ENCODE measurements around the gene RABGAP1L.
"Not testable (repeated sequence)": the region's sequence is repeated elsewhere in the genome, so short reads cannot be mapped to it uniquely, and the experiment has no call there.

RABGAP1L gene

GRCh38 chr1:174829990-174830389 lies 670.7 kb downstream of the RABGAP1L start:
- DNase-seq, result no peak

GRCh38 chr1:174836543-174836942 lies 677.2 kb downstream of the RABGAP1L start:
- no peak for DNase-seq

GRCh38 chr1:174837386-174837785 lies 678.1 kb downstream of the RABGAP1L start:
- no peak for DNase-seq

- no peak for DNase-seq
These were observed 679.9 kb downstream of the RABGAP1L start for GRCh38 chr1:174839211-174839610.

- no peak for DNase-seq
These were observed 682.4 kb downstream of the RABGAP1L start for GRCh38 chr1:174841747-174842146.

GRCh38 chr1:174848593-174849560 lies 689.6 kb downstream of the RABGAP1L start:
- DNase-seq, result peak; percentile 19 to 30

- no peak for DNase-seq
These were observed 691.4 kb downstream of the RABGAP1L start for GRCh38 chr1:174850726-174851125.

- DNase-seq, result no peak
These were observed 699.0 kb downstream of the RABGAP1L start for GRCh38 chr1:174858301-174858700.

- no peak for DNase-seq
These were observed 711.0 kb downstream of the RABGAP1L start for GRCh38 chr1:174870319-174870718.

- DNase-seq, result peak; percentile 16 to 51
These were observed 712.6 kb downstream of the RABGAP1L start for GRCh38 chr1:174871886-174872285.

- peak in 1 of 2 experiments; percentile 41 for DNase-seq
These were observed 713.3 kb downstream of the RABGAP1L start for GRCh38 chr1:174872615-174873058.

- peak; percentile 29 to 60 for DNase-seq
These were observed 715.2 kb downstream of the RABGAP1L start for GRCh38 chr1:174874331-174875053.

- peak; percentile 95 to 98 for DNase-seq
These were observed 716.0 kb downstream of the RABGAP1L start for GRCh38 chr1:174875306-174875705.

- peak; percentile 62 to 80 for DNase-seq
These were observed 717.9 kb downstream of the RABGAP1L start for GRCh38 chr1:174877208-174877673.

- no peak for DNase-seq
These were observed 720.9 kb downstream of the RABGAP1L start for GRCh38 chr1:174880171-174880570.

GRCh38 chr1:174883409-174883808 lies 724.1 kb downstream of the RABGAP1L start:
- no peak for DNase-seq

- DNase-seq, result no peak
These were observed 724.7 kb downstream of the RABGAP1L start for GRCh38 chr1:174884038-174884437.

GRCh38 chr1:174884566-174884965 lies 725.2 kb downstream of the RABGAP1L start:
- no peak for DNase-seq

- DNase-seq, result no peak
These were observed 730.7 kb downstream of the RABGAP1L start for GRCh38 chr1:174890024-174890423.

- no peak for DNase-seq
These were observed 732.7 kb downstream of the RABGAP1L start for GRCh38 chr1:174892016-174892415.

GRCh38 chr1:174894117-174894762 lies 734.9 kb downstream of the RABGAP1L start:
- no peak for DNase-seq

GRCh38 chr1:174895610-174896009 lies 736.3 kb downstream of the RABGAP1L start:
- DNase-seq, result not testable (repeated sequence)
